Measurements from ENCODE around the gene GET4.

The GET4 gene, protein sequence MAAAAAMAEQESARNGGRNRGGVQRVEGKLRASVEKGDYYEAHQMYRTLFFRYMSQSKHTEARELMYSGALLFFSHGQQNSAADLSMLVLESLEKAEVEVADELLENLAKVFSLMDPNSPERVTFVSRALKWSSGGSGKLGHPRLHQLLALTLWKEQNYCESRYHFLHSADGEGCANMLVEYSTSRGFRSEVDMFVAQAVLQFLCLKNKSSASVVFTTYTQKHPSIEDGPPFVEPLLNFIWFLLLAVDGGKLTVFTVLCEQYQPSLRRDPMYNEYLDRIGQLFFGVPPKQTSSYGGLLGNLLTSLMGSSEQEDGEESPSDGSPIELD

DNA sequence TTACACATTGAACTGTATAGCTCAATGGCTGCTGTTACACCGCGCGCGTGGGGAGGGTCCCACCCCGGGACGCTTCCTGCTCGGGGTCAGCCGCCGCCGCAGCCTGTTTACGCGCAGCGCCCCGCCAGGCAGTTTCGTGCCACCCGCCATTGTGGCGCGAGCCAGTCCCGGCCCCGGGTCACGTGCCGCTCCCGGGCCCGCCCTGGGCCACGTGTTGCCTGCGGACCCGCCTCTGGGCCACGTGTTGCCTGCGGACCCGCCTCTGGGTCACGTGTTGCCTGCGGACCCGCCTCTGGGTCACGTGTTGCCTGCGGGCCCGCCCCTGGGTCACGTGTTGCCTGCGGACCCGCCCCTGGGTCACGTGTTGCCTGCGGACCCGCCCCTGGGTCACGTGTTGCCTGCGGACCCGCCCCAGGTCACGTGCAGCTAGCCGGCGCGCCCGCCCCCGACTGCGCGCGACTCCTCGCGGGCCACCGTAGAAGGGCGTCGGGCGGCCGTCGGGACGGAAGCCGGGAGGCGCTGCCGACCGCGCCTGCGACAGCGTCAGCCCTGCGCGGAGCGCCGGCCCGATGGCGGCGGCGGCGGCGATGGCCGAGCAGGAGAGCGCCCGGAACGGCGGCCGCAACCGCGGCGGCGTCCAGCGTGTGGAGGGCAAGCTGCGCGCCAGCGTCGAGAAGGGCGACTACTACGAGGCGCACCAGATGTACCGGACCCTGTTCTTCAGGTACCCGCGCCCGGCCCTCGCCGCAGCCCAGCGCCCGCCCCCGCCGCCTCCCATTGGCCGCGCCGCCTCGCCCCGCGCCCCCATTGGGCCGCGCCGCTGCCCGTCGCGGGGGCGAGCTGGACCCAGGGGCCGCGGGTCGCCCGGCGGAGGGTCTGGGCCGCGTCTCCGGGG, at the start of gene GET4:
GET4 (plus strand) TSS at position 478 of the 895 bp plus-strand sequence; CDS start at position 570, 92 bp downstream.
- DNase-seq, result peak; percentile 93

DNA sequence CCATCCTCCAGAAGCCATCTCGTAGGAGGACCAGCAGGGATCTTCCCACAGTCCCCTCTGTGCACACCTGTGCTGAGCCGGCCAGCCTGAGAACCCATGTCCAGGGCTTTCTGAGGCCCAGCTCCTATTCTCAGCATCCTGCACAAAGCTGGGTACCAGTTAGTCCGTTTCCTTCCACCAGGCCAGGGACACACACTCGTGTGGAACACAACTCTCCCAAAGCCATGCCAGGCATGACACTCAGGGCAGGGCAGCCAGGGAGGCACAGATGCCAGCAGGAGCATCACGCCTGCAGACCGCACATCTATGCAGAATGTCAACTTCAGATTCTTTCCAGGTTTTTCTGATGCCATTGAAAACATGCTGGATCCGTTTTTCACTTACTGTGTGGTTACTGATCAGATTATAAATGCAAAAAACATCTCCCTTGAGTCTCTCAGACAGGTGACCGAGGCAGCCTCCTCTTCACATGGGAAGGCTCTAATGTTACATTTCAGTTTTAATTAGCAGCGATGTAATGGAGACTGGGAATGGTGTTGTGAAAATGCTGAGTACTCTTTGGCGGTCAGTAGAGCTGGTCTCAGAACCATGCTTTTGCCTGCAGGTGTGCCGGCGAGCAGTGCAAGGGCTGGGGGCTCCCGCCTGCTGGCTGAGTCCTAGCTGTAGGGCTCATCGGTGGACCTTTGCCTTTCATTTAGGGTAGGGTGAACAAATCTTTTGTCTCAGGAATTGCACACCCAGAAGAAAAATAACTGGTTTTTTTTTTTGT, 47.4 kb upstream of the GET4 start:
- DNase-seq, result no peak

DNA sequence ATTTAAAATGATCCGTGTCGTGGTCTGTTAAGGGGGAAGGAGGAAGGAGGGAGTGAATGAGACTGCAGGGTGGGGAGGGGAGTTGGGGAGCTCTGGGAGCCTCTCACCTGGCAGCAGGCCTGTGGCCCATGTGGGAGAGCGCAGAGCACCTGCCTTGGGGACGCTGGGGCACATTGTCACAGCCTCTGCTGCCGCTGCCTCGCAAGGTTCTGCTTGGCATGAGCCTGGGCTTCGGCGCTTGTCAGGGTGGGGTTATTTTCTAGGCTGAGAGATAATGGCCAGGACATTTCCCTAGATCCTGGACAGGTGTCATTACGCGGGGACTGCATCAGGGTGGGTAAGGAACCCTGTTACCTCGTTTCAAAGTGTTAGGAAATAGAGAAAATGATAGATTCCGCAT, 46.3 kb upstream of the GET4 start:
- DNase-seq, result no peak

GRCh38 chr7:831596-832166, 44.7 kb upstream of the GET4 start:
- no peak for DNase-seq

- peak; percentile 17 for DNase-seq
Measured at GRCh38 chr7:832167-832967, 44.0 kb upstream of the GET4 start, which contains the start of gene SUN1. TSS of gene SUN1 (plus strand) at chr7:832476. CDS start at chr7:832525, 49 bp downstream.

DNA sequence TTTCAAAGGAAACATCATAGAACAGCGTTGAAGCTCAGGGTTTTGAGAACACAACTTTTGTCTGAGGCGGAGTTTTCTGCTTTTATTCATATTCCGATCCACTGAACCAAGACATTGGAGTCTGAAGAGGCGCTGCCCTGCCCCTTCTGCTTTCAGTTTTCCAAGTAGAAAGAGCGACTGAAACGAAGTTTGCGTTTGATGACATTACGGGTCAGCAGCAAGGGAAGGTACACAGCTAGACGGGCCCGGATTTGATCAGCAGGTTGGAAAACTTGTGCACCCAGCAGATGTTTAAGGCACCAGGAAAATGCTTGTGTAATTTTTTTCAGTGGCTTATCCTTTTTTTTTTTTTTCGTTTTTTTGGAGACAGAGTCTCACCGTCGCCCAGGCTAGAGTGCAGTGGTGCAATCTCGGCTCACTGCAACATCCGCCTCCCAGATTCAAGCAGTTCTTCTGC, 43.4 kb upstream of the GET4 start:
- no peak for DNase-seq

DNA sequence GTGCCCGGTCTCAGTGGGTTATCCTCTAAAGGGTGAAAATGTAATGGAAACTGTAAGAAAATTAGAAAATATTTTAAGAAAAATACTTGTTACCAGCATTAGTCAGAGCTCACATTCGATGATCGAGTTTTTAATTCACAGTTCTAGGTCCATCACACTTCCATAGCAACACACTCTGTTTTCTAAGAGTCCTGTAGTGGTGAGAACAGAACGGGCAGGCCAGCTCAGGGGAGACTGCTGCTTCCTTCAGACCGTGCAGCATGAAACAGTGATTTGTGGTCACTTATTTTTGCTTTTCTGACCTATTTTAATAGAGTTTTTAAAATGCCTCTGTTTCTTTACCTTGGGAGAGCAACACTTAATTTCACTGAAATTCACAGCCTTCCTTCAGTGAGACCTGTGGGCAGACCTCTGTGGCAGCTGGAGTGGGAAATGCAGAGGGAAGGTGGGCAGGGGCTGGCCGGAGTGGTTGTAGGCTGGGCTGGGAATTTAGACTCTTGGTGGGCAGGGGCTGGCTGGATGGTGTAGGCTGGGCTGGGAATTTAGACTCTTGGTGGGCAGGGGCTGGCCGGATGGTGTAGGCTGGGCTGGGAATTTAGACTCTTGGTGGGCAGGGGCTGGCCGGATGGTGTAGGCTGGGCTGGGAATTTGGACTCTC, 42.6 kb upstream of the GET4 start:
- no peak for DNase-seq

DNA sequence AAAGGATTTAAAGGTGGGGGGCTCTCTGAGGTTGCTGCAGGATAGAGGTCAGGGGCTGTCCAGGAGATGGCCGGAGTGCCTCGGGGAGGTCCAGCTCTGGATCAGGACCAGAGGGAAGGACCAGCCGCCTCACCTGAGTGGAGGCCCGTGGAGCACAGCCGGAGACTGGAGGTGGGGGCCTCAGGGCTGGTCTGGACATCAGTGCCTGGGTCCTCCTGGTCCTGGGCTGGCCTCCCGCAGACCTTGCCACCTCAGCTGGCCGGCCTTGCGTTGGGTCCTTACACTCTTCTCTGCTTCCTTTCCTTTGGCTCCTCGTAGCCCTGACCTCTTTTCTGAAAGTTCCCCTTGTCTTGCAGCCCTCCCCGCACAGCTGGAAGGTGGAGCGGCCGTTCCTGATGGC, 42.1 kb upstream of the GET4 start:
- no peak for DNase-seq

GRCh38 chr7:835021-835420, 41.3 kb upstream of the GET4 start:
- DNase-seq, result no peak

GRCh38 chr7:835485-836401, 40.6 kb upstream of the GET4 start:
- no peak for DNase-seq

- DNase-seq, result no peak
Measured at GRCh38 chr7:836429-836828, 39.9 kb upstream of the GET4 start.

GRCh38 chr7:837001-837400, 39.4 kb upstream of the GET4 start:
- DNase-seq, result no peak

GRCh38 chr7:840001-840600, 36.3 kb upstream of the GET4 start:
- DNase-seq, result no peak

- no peak for DNase-seq
Measured at GRCh38 chr7:841943-842342, 34.4 kb upstream of the GET4 start.

DNA sequence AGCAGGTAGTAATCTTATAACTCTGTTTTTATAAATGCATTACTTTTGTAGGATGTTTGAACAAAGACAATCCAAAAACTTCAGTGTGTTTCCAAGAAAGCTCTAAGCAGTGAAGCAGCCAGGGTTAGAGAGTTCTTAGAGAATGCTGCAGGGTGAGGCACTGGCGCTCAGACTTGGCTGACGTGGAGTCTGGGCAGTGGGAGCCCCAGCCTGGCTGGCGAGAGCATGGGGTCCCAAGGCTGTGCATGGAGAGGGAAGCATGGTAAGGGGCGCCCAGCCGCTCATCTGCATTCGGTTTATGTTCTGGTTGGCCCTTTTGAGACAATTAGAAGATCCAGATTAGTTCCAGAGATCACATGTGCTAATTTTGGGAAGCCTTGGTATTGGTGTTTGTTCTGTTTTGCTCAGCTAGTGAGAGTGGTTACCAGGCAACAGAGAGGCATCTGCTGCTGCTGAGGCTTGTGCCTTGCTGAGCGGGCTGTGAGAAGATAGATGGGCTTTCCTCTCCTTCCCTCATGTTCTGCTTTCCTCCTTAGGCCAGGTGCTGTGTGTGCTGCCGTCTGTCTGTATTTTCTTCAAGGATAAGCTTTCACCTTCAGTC, 33.8 kb upstream of the GET4 start:
- DNase-seq, result no peak

DNA sequence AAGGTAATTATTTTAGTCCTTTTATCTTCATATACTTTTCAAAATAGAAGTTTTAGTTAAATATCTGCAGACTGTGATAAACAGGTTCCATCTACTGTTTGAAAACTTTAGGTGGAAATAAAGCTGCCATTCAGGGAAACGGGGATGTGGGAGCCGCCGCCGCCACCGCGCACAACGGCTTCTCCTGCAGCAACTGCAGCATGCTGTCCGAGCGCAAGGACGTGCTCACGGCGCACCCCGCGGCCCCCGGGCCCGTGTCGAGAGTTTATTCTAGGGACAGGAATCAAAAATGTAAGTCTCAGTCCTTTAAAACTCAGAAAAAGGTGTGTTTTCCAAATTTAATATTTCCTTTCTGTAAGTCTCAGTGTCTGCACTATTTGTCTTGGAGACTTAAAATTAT, 33.1 kb upstream of the GET4 start:
- DNase-seq, result no peak

DNA sequence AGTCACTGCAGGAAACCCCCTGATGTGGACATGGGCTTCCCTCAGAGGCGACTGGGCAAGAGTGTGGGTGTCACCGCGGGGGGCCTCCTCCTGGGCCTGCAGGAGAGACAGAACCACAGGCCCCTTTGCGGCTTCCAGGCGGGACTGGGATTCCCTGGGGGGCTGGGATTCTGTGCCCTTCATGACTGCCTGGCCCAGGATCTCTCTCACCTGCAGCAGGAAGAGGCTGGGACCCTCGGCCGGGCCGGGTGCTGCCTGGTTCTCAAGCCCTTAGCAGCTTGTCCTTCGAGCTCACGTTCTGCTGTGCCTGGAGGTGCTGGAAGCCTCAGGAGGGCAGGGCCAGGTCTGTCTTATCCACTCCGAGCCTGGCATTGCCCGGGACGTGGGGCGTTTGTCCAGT, 32.3 kb upstream of the GET4 start:
- DNase-seq, result no peak

DNA sequence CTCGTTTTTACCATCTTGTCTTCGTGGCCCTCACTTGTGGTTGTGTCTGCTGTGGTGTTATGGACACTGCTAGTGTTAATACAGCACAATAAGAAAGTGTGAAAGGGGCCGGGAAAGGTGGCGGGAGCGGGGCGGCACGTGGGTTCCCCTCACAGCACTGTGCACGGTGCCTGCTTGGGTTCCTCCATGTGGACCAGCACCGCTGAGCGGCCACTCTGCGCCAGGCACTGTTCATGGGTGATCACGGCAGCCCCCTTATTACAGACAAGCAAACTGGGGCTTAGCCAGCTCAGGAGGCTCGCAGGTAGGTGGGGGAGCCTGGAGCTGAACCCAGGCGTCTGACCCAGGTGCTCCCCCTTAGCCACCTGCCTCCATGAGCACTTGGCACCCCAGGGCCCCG, 31.8 kb upstream of the GET4 start:
- no peak for DNase-seq

DNA sequence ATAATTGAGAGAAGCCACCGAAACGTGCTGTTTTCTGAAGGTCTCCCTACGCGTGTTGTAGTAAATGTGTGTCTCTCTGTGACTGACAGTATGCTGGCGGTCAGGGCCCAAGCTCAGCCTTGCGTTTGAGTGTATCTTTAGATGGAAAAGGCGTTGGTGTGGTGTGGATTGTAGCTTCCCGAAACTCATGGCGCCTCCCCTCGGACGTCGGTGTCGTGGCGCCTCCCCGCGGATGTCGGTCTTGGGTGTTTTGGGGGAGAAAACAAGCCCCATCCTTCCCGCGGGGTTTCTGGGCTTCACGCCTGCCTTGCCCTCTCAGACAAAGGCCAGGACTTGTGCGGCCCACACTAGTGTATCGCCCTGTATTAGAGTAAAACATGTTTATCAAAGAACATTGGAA, 31.3 kb upstream of the GET4 start:
- DNase-seq, result no peak
